Adrenal gland (tissue), 12 donors: ENCODE measurements around the gene ZKSCAN4. TPM values are rescaled to one million over a fixed set of nuclear protein-coding genes. Genes with fewer than 3 reads are reported as not detected.

Source experiments
- DNase-seq, 7 donors: peaks; one replicate each; pipeline ENCODE4 v3.0.0-alpha.2; 2019 to 2020
- H3K27ac ChIP-seq, 5 donors: fragments of 200-600 bp; sonication (generic) in 4 of 5; 1 replicate in 3 of 5; 2 replicates in 2 of 5; pipeline versions ENCODE4 v1.5.1 to v1.8.0; 2016 to 2020; ENCODE audit warnings: mild to moderate bottlenecking in 1 of 5
- H3K27me3 ChIP-seq: fragments of 200-600 bp; 2 replicates; pipeline ENCODE4 v1.8.0; 2021
- H3K36me3 ChIP-seq, 2 donors: fragments of 200-600 bp; replicated peaks in 1 of 2; 1 replicate in 1 of 2; 2 replicates in 1 of 2; pipeline versions ENCODE4 v1.5.1 to v1.8.0; 2018 to 2022
- H3K4me1 ChIP-seq, 2 donors: fragments of 200-600 bp; replicated peaks in 1 of 2; 1 replicate in 1 of 2; 2 replicates in 1 of 2; pipeline versions ENCODE4 v1.5.1 to v1.8.0; 2018 to 2021
- H3K4me3 ChIP-seq, 4 donors: fragments of 200-600 bp; sonication (generic) in 3 of 4; one replicate each; pipeline ENCODE4 v1.5.1; 2016 to 2018
- H3K9me3 ChIP-seq, 3 donors: fragments of 200-600 bp; sonication (generic) in 1 of 3; replicated peaks in 1 of 3; 1 replicate in 2 of 3; 2 replicates in 1 of 3; pipeline versions ENCODE4 v1.5.1 to v1.8.0; 2016 to 2021
- CTCF ChIP-seq, 6 experiments: fragments of 450-650 bp in 4 of 6; fragments of 200-600 bp in 2 of 6; sonication (generic) in 1 of 6; IDR thresholded peaks; 1 replicate in 5 of 6; 2 replicates in 1 of 6; pipeline versions ENCODE4 v1.5.1 to v1.8.0; 2016 to 2021; ENCODE audit warnings: antibody characterized with exemption in 6 of 6, mild to moderate bottlenecking in 2 of 6, moderate library complexity in 1 of 6
- POLR2A ChIP-seq, 2 donors: fragments of 450-650 bp; IDR thresholded peaks; one replicate each; pipeline ENCODE4 v1.6.1; 2017; ENCODE audit warnings: antibody characterized with exemption in 2 of 2, mild to moderate bottlenecking in 2 of 2, moderate library complexity in 1 of 2
- WGBS, 4 donors: extraction: QIAGEN DNeasy Blood & Tissue Kit in 2 of 4; methylation state at CpG; one replicate each; pipeline versions ENCODE4 v1.1.5 to v1.1.7; 2013 to 2017; 5-methylcytosine and 5-hydroxymethylcytosine counted together
- intact Hi-C, 2 donors: fragments of 100-400 bp; cut with DNase I; formaldehyde crosslinking; loops; one replicate each; pipeline versions ENCODE4 v1.14.1 to v1.15.0; 2022 to 2023
- polyA plus RNA-seq, 3 donors: library from polyadenylated mRNA; stranded (reverse); fragments of 200-250 nt in 2 of 3; fragments of 350-450 nt in 1 of 3; fragmentation: Illumina TruSeq in 1 of 3; extraction: RNeasy Lipid Tissue Mini Kit (QIAGEN cat#74804) in 1 of 3; gene quantifications; one replicate each; pipeline ENCODE4 v1.2.3, GENCODE V29; 2013 to 2014
- total RNA-seq, 9 donors: library from RNA; depleted of rRNA in 4 of 9; stranded (reverse); fragments of >200 nt in 4 of 9; fragments of 120-200 nt in 1 of 9; fragmentation: NEBNext Ultra II Directional in 1 of 9; extraction: Animal tissue kit (Norgen Biotek cat#: 25700) in 1 of 9; gene quantifications; one replicate each; pipeline versions ENCODE4 v1.1.0 to v1.2.4, GENCODE V29; 2013 to 2023
- donor health status: healthy with polysubstance abuse.
- donor health status: Bipolar disorder and iron deficiency.
- donor health status: DM: yes; HTN: yes; CAD: no.
- donor health status: DM: no; HTN: no; CAD: no.
- donor health status: DM: no; HTN: no; CAD: no.
- donor health status: DM: yes; HTN: yes; CAD: no.

ZKSCAN4 gene
- total and polyA plus RNA-seq, 12 donors = 1.5 to 7.3 (median 4.3) TPM

DNA sequence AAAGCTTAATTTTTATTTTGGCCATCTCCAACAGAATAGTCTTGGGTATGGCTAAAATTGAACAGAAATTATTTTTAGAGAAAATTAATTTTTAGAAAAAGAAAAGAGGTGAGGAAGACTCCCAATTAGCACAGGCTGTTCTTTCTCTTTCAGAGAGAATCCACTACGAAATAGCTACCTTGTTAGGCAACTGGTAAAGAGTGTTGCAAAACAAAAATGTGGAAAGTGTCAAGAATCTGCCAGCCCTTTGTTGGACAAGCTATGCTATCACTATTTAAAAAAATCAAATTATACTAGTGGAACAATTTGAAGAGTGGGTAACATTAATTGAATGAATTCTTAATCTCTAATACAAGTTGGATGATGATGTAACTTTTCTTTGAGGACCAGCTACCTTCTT, 46.2 kb downstream of the ZKSCAN4 start:
- WGBS, 4 donors = 48 to 66% (median 60%) methylated on average over 1 of the region's 1 CpG
- H3K27ac ChIP-seq = no peak overlapping the region
- H3K36me3 ChIP-seq = no peaks in the 10 kb centered on the region
- peaks cover 62% of the 10 kb centered on the region for H3K27me3 ChIP-seq
- H3K4me1 ChIP-seq = no peaks in the 10 kb centered on the region
- no peak for DNase-seq
- intact Hi-C loops = no loop called here
- H3K4me3 ChIP-seq = no peak overlapping the region
- H3K9me3 ChIP-seq = no peaks in the 10 kb centered on the region
- TF ChIP-seq POLR2A (IDR thresholded peaks at IDR 0.05) (no peak), CTCF (IDR thresholded peaks at IDR 0.05) (no peak)

DNA sequence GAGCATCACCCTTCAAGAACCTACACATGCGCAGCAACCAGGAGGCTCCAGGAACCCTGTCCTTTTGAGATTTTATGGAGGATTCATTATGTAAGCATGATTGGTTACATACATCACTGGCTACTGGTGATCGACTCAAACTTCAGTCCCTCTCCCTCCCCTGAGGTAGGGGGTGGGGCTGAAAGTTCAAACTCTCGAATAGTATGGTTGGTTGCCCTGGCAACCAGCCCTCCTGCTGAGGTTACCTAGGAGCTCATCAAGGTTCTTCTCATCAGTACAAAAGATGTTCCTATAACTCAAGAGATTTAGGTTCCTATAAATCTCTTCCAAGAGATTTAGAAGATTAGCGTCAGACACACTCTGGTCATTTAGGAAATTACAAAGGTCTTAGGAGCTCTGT, 48.9 kb downstream of the ZKSCAN4 start:
- intact Hi-C loops = no loop called here
- TF ChIP-seq CTCF (IDR thresholded peaks at IDR 0.05) = no peak
- TF ChIP-seq POLR2A (IDR thresholded peaks at IDR 0.05) = no peak
- Histone ChIP-seq H3K27ac (no peak overlapping the region), H3K4me1 (no peaks in the 10 kb centered on the region), H3K9me3 (no peaks in the 10 kb centered on the region), H3K36me3 (no peaks in the 10 kb centered on the region), H3K27me3 (peaks cover 51% of the 10 kb centered on the region), H3K4me3 (no peak overlapping the region)
- no peak for DNase-seq
- WGBS, 4 donors = 28 to 38% (median 31%) methylated on average over 4 of the region's 4 CpGs

- TF ChIP-seq CTCF (IDR thresholded peaks at IDR 0.05) = no peak
- TF ChIP-seq POLR2A (IDR thresholded peaks at IDR 0.05) = no peak
- H3K27ac ChIP-seq = no peak overlapping the region
- no peaks in the 10 kb centered on the region for H3K36me3 ChIP-seq
- no peak for DNase-seq
- WGBS, 4 donors = 41 to 57% (median 52%) methylated on average over 1 of the region's 1 CpG
- H3K27me3 ChIP-seq = peaks cover 34% of the 10 kb centered on the region
- no peak overlapping the region for H3K4me3 ChIP-seq
- intact Hi-C loops = no loop called here
- H3K4me1 ChIP-seq = no peaks in the 10 kb centered on the region
- H3K9me3 ChIP-seq = no peaks in the 10 kb centered on the region
Observed at GRCh38 chr6:28200020-28200419, 52.0 kb downstream of the ZKSCAN4 start.

Other genes starting within 250 kb of the ZKSCAN4 start
- gene ZNF165, start 171.7 kb downstream of the ZKSCAN4 start, total RNA-seq = 1 to 10 TPM in 4 of 9 donors, under 1 TPM in 5; 0.56 to 3.9 (median 0.97) TPM
- 1 to 10 TPM in 1 of 3 donors, under 1 TPM in 2; 0.72 to 1.1 (median 0.98) TPM for gene ZNF165, start 171.7 kb downstream of the ZKSCAN4 start, polyA plus RNA-seq
- 1 to 10 TPM; 1.8 to 6.9 (median 4.2) TPM for gene ZSCAN16, start 127.7 kb downstream of the ZKSCAN4 start, total RNA-seq
- gene ZSCAN16, start 127.7 kb downstream of the ZKSCAN4 start, polyA plus RNA-seq = 1 to 10 TPM; 7.9 to 9.6 (median 8.3) TPM
- gene ZKSCAN8, start 110.4 kb downstream of the ZKSCAN4 start, total RNA-seq = 10 to 100 TPM; 10.5 to 26.1 (median 20.3) TPM
- gene ZKSCAN8, start 110.4 kb downstream of the ZKSCAN4 start, polyA plus RNA-seq = 10 to 100 TPM in 1 of 3 donors, 1 to 10 TPM in 2; 3.5 to 18.9 (median 5.0) TPM
- gene ZSCAN9, start 27.0 kb downstream of the ZKSCAN4 start, total RNA-seq = 10 to 100 TPM in 4 of 9 donors, 1 to 10 TPM in 5; 1.8 to 30.8 (median 9.8) TPM
- gene ZSCAN9, start 27.0 kb downstream of the ZKSCAN4 start, polyA plus RNA-seq = 10 to 100 TPM; 11.2 to 29.1 (median 19.1) TPM
- 1 to 10 TPM in 6 of 9 donors, under 1 TPM in 2, not detected in 1; 0.37 to 3.4 (median 1.3) TPM for gene NKAPL, start 7.0 kb upstream of the ZKSCAN4 start, total RNA-seq
- gene NKAPL, start 7.0 kb upstream of the ZKSCAN4 start, polyA plus RNA-seq = 1 to 10 TPM; 2.2 to 3.4 (median 2.3) TPM
- 10 to 100 TPM in 8 of 9 donors, 1 to 10 TPM in 1; 7.2 to 27.3 (median 17.7) TPM for gene ZSCAN26, start 14.9 kb upstream of the ZKSCAN4 start, total RNA-seq
- gene ZSCAN26, start 14.9 kb upstream of the ZKSCAN4 start, polyA plus RNA-seq = 10 to 100 TPM; 12.9 to 21.9 (median 19.0) TPM
- gene PGBD1, start 29.3 kb upstream of the ZKSCAN4 start, total RNA-seq = 1 to 10 TPM; 1.1 to 7.8 (median 3.1) TPM
- gene PGBD1, start 29.3 kb upstream of the ZKSCAN4 start, polyA plus RNA-seq = 1 to 10 TPM; 2.5 to 7.9 (median 4.4) TPM
- gene ZSCAN31, start 83.9 kb upstream of the ZKSCAN4 start, total RNA-seq = 10 to 100 TPM in 4 of 9 donors, 1 to 10 TPM in 5; 2.3 to 13.5 (median 9.3) TPM
- gene ZSCAN31, start 83.9 kb upstream of the ZKSCAN4 start, polyA plus RNA-seq = 1 to 10 TPM; 3.7 to 7.9 (median 4.3) TPM
- gene ZKSCAN3, start 97.7 kb upstream of the ZKSCAN4 start, total RNA-seq = 10 to 100 TPM in 2 of 9 donors, 1 to 10 TPM in 7; 1.8 to 12.4 (median 6.1) TPM
- 1 to 10 TPM; 1.4 to 5.5 (median 2.8) TPM for gene ZKSCAN3, start 97.7 kb upstream of the ZKSCAN4 start, polyA plus RNA-seq
- gene ZSCAN12, start 147.5 kb upstream of the ZKSCAN4 start, total RNA-seq = 10 to 100 TPM in 1 of 9 donors, 1 to 10 TPM in 8; 1.3 to 10.7 (median 4.9) TPM
- 1 to 10 TPM; 1.0 to 6.0 (median 1.4) TPM for gene ZSCAN12, start 147.5 kb upstream of the ZKSCAN4 start, polyA plus RNA-seq
- 1 to 10 TPM in 8 of 9 donors, under 1 TPM in 1; 0.24 to 8.0 (median 2.8) TPM for gene ZSCAN23, start 191.2 kb upstream of the ZKSCAN4 start, total RNA-seq
- gene ZSCAN23, start 191.2 kb upstream of the ZKSCAN4 start, polyA plus RNA-seq = 1 to 10 TPM in 2 of 3 donors, under 1 TPM in 1; 0.13 to 1.6 (median 1.5) TPM